Measurements from ENCODE around the gene TBC1D10A.

Gene TBC1D10A

GRCh38 chr22:30244066-30244465 lies 82.7 kb downstream of the TBC1D10A start:
- Mint-ChIP-seq H3K27me3 (peaks cover 3% of the 10 kb centered on the region), H3K4me1 (ENCODE audit: low read depth) (peaks cover 56% of the 10 kb centered on the region), H3K27ac (peak overlapping the region; percentile 93), H3K4me3 (peak overlapping the region; percentile 90), H3K36me3 (ENCODE audit: low read depth) (peaks cover 66% of the 10 kb centered on the region), H3K9me3 (no peaks in the 10 kb centered on the region)
- DNase-seq: no peak

DNA sequence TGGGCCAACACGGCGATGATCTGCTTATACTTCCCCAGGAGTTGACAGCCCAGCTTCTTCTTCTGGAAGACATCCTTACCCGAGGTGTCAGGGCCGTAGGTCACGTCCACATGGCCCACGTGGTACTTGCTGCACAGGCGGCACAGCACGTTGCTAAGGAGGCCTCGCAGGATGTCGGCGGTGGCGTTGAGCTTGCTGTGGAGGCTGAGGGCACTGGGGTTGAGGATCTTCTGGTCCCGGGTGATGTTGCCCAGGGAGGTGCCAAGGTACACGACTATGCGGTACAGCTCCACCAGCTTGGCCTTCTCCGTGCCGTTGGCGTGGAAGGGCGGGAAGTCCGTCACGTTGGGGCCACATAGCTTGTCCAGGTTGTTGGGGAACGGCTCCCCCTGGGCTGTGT lies 83.1 kb downstream of the TBC1D10A start:
- no peak for DNase-seq
- H3K9me3 Mint-ChIP-seq: no peaks in the 10 kb centered on the region
- H3K36me3 Mint-ChIP-seq (ENCODE audit: low read depth): peaks cover 67% of the 10 kb centered on the region
- peaks cover 58% of the 10 kb centered on the region for H3K4me1 Mint-ChIP-seq (ENCODE audit: low read depth)
- peak overlapping the region; percentile 90 for H3K4me3 Mint-ChIP-seq
- H3K27me3 Mint-ChIP-seq: peaks cover 3% of the 10 kb centered on the region
- peak overlapping the region; percentile 93 for H3K27ac Mint-ChIP-seq

Measured in activated T-cell treated with anti-CD3 and anti-CD28 coated beads, Interleukin-2, amount 50 U/mL, for 24 hours (primary cell).